Measurements from ENCODE around the gene GALK1. TPM values are rescaled to one million over a fixed set of nuclear protein-coding genes. Genes with fewer than 3 reads are reported as not detected.

The GALK1 gene
- total RNA-seq, 2 experiments from 2014 or later: 50.4 to 53.0 TPM

DNA sequence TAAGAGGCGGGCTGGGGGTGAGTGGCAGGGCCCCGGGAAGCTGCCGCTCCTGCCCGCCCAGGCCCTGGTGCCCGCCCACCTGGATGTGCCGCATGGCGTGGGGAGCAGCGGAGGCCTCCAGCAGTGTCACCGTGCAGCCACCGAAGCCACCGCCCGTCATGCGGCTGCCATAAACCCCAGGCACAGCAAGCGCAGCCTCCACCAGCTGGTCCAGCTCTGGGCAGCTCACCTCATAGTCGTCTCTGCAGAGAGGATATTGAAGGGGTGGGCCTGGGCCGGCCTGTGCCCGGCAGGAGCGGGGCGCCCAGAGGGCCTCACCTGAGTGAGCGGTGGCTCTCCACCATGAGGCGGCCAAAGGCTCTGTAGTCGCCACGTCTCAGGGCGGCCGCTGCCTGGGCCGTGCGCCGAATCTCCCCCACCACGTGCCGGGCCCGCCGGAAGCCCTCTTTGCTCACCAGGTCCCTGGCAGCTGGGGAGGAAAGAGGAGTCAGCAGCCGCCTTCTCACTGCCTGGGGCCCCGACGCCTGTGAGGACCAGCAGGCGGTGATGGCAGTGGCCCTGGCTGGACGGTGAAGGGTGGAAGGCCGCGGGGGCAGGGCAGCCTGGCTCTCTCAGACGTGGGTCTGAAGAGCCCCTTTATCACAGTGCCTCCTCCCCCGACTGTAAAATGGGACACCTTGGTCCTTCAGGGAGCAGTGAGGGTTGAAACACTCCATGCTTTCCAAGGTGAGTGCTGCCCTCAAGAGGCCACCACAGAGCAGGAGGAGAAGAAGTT is 6.7 kb downstream of the GALK1 start:
- DNase-seq (no peak), ATAC-seq (ENCODE audit: low read depth) (no peak)
- H3K4me3 Mint-ChIP-seq: no peak overlapping the region
- H3K27me3 Mint-ChIP-seq: no peaks in the 10 kb centered on the region
- POLR2A ChIA-PET: no interaction called here
- H3K4me1 Mint-ChIP-seq: peaks cover 7% of the 10 kb centered on the region
- H3K27ac Mint-ChIP-seq: no peak overlapping the region
- H3K9me3 Mint-ChIP-seq: no peaks in the 10 kb centered on the region
- H3K36me3 Mint-ChIP-seq: peaks cover 4% of the 10 kb centered on the region

DNA sequence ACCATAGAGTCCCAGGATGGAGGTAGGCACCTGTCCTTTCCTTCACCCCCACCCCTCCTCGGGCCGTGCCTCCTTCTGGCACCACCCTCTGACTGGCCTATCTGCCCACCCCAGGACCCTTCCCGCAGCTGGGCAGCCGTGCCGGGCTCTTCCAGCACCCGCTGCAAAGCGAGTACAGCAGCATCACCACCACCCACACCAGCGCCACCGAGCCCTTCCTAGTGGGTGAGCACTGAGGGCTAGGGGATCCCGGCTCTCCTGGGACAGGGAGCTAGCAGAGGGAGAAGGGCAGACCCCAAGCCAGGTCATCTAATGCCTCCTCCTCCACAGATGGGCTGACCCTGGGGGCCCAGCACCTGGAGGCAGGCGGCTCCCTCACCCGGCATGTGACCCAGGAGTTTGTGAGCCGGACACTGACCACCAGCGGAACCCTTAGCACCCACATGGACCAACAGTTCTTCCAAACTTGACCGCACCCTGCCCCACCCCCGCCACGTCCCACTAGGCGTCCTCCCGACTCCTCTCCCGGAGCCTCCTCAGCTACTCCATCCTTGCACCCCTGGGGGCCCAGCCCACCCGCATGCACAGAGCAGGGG is 7.8 kb downstream of the GALK1 start:
- H3K9me3 Mint-ChIP-seq: no peaks in the 10 kb centered on the region
- no peak overlapping the region for H3K4me3 Mint-ChIP-seq
- H3K27me3 Mint-ChIP-seq: no peaks in the 10 kb centered on the region
- peaks cover 5% of the 10 kb centered on the region for H3K4me1 Mint-ChIP-seq
- DNase-seq (no peak), ATAC-seq (ENCODE audit: low read depth) (no peak)
- POLR2A ChIA-PET: interaction anchor here (0.7 to 2.1 kb wide), 2 partner anchors 19 to 23 kb away, joined by 3 to 5 read pairs; no protein-coding TSS in a partner anchor
- no peak overlapping the region for H3K27ac Mint-ChIP-seq
- H3K36me3 Mint-ChIP-seq: peaks cover 2% of the 10 kb centered on the region

DNA sequence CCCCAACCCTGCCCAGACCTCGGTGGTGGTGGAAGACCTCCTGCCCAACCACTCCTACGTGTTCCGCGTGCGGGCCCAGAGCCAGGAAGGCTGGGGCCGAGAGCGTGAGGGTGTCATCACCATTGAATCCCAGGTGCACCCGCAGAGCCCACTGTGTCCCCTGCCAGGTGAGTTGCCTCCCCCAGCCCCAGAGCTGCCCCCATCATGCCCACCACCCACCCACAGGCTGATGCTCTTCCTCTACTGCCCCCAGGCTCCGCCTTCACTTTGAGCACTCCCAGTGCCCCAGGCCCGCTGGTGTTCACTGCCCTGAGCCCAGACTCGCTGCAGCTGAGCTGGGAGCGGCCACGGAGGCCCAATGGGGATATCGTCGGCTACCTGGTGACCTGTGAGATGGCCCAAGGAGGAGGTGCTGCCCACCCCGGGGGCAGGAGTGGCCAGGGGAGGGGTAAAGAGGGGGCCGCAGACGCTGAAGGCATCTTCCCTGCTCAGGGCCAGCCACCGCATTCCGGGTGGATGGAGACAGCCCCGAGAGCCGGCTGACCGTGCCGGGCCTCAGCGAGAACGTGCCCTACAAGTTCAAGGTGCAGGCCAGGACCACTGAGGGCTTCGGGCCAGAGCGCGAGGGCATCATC is 8.4 kb downstream of the GALK1 start:
- H3K9me3 Mint-ChIP-seq: no peaks in the 10 kb centered on the region
- H3K27ac Mint-ChIP-seq: no peak overlapping the region
- H3K4me3 Mint-ChIP-seq: no peak overlapping the region
- DNase-seq: no peak
- POLR2A ChIA-PET: interaction anchor here (2.1 kb wide), 1 partner anchor 23 kb away, joined by 5 read pairs; no protein-coding TSS in a partner anchor
- peaks cover 5% of the 10 kb centered on the region for H3K4me1 Mint-ChIP-seq
- H3K27me3 Mint-ChIP-seq: no peaks in the 10 kb centered on the region
- peaks cover 2% of the 10 kb centered on the region for H3K36me3 Mint-ChIP-seq
- ATAC-seq (ENCODE audit: low read depth): no peak

DNA sequence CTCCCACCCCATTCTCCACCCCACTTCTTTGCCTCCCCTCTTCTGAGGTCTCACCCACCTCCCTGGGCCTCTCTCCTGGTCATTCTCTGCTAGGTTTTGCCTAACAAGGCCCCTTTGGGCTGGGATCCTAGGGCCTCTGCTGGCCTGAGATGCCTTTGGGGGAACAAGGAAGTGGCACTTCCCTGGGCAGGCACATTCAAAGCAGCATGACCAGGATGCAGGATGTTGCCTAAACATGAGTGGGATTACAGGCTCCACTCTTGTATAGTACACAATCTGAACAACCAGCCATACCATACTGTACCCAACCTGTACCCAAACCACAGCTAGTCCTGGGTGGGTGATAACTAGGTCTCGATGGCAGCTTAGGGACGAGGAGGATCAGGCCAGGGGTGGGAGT is 9.0 kb downstream of the GALK1 start:
- H3K9me3 Mint-ChIP-seq: no peaks in the 10 kb centered on the region
- peak overlapping the region; percentile 51 for H3K27ac Mint-ChIP-seq
- H3K4me1 Mint-ChIP-seq: peaks cover 5% of the 10 kb centered on the region
- no peak overlapping the region for H3K4me3 Mint-ChIP-seq
- ATAC-seq (ENCODE audit: low read depth): no peak
- POLR2A ChIA-PET: interaction anchor here (2.1 kb wide), 1 partner anchor 24 kb away, joined by 5 read pairs; no protein-coding TSS in a partner anchor
- H3K36me3 Mint-ChIP-seq: peaks cover 2% of the 10 kb centered on the region
- DNase-seq: no peak
- no peaks in the 10 kb centered on the region for H3K27me3 Mint-ChIP-seq

DNA sequence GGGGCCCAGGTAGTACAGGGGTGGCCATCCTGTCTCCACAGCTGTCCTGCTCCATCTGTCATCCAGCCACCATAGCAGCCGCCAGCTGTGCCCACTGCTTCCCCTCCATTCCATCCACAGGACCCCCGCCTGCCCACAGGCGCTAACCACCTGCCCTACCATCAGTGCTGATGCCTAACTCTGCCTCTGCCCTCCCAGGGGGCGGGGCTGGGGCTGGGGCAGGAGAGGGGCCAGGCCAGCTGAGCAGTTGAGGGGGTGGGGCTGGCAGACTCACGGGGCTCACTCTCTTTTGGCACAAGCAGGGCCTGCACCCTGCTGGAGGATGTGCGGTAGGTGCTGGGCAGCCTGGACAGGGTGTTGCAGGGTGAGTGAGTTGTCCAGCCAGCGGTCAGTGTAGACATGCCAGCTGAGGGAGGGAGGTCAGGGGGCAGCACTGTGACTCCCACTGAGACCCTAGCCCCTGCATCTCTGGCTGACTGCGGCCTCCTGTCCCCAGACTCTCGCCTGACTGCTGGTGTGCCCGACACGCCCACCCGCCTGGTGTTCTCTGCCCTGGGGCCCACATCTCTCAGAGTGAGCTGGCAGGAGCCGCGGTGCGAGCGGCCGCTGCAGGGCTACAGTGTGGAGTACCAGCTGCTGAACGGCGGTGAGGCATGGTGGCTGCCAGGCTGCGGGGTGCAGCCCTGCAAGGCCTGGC is 9.6 kb downstream of the GALK1 start:
- Mint-ChIP-seq H3K4me1 (peaks cover 5% of the 10 kb centered on the region), H3K27me3 (no peaks in the 10 kb centered on the region), H3K27ac (peak overlapping the region; percentile 68), H3K9me3 (no peaks in the 10 kb centered on the region), H3K36me3 (peaks cover 2% of the 10 kb centered on the region), H3K4me3 (peak overlapping the region; percentile 64)
- no peak for ATAC-seq (ENCODE audit: low read depth)
- POLR2A ChIA-PET: interaction anchor here (0.6 to 2.4 kb wide), 4 partner anchors 25 to 172 kb away, joined by 4 to 6 read pairs (median 4); no protein-coding TSS in a partner anchor
- DNase-seq: peak; percentile 36

DNA sequence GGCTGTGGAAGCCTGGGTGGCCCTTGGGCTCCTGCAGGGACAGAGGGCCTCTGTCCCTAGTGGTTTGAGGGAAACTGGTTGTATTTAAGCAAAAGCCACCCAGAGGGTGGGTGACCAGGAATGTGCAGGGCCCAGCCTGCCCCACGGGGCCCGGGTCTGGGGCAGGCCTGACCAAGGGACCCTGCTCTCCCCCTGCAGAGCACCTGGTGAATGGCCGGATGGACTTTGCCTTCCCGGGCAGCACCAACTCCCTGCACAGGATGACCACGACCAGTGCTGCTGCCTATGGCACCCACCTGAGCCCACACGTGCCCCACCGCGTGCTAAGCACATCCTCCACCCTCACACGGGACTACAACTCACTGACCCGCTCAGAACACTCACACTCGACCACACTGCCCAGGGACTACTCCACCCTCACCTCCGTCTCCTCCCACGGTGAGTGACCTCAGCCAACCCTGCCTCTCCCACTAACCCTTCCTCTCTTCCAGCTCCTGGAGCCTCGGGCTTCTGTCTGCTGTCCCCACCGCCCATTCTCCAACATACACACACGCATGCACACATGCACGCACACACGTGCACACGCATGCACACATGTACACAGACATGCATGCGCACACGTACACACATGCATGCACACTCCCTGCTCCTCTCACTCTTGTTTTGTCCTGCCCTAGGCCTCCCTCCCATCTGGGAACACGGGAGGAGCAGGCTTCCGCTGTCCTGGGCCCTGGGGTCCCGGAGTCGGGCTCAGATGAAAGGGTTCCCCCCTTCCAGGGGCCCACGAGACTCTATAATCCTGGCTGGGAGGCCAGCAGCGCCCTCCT is 10.4 kb downstream of the GALK1 start:
- peaks cover 2% of the 10 kb centered on the region for H3K36me3 Mint-ChIP-seq
- peak overlapping the region; percentile 68 for H3K27ac Mint-ChIP-seq
- no peaks in the 10 kb centered on the region for H3K9me3 Mint-ChIP-seq
- peak overlapping the region; percentile 64 for H3K4me3 Mint-ChIP-seq
- DNase-seq (no peak), ATAC-seq (ENCODE audit: low read depth) (no peak)
- POLR2A ChIA-PET: interaction anchor here (0.6 to 2.4 kb wide), 12 partner anchors 10 to 171 kb away, joined by 4 to 32 read pairs (median 6); partner anchors contain the start of genes GALK1 and UNC13D
- H3K27me3 Mint-ChIP-seq: no peaks in the 10 kb centered on the region
- peaks cover 7% of the 10 kb centered on the region for H3K4me1 Mint-ChIP-seq

DNA sequence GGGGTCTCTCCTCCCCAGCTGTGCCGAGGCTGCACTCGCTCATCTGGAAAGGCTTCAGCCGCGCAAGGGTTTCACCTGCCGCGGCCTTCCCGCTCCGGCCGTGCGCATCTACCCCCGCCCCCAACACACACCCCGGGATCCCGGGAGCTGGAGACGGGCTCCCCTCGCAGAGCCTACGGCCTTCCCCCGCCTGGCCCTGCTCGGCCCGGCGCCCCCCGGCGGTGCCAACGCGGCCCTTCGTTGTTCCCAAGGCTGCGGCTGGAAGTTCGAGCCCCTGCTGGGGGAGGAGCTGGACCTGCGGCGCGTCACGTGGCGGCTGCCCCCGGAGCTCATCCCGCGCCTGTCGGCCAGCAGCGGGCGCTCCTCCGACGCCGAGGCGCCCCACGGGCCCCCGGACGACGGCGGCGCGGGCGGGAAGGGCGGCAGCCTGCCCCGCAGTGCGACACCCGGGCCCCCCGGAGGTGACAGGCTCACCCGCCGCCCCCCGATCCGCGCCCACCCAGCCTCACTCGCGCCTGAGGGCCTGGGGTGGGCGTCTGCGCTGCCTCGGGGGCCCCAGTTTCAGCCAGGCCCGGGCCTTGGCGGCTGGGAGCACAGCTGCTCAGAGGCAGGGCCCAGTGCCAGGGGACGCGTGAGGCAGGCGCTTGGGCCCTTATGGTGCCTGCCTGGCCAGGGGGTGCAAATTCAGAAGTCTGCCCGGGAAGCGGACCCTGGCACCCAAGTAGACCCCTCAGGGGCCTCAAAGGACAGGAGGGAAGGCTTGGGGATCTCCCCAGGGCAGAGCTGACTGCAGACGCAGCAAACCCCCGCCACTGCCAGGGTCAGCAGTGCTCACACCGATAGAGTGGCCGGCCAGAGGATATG is 11.2 kb downstream of the GALK1 start:
- ATAC-seq (ENCODE audit: low read depth) (peak; percentile 81), DNase-seq (peak; percentile 89)
- Mint-ChIP-seq H3K9me3 (no peaks in the 10 kb centered on the region), H3K27ac (no peak overlapping the region), H3K4me3 (peak overlapping the region; percentile 54), H3K36me3 (no peaks in the 10 kb centered on the region), H3K27me3 (no peaks in the 10 kb centered on the region), H3K4me1 (peaks cover 8% of the 10 kb centered on the region)
- POLR2A ChIA-PET: interaction anchor here (0.7 to 2.4 kb wide), 33 partner anchors 8 to 492 kb away, joined by 3 to 32 read pairs (median 5); partner anchors contain the start of genes GALK1, GGA3, MRPS7 and RECQL5

DNA sequence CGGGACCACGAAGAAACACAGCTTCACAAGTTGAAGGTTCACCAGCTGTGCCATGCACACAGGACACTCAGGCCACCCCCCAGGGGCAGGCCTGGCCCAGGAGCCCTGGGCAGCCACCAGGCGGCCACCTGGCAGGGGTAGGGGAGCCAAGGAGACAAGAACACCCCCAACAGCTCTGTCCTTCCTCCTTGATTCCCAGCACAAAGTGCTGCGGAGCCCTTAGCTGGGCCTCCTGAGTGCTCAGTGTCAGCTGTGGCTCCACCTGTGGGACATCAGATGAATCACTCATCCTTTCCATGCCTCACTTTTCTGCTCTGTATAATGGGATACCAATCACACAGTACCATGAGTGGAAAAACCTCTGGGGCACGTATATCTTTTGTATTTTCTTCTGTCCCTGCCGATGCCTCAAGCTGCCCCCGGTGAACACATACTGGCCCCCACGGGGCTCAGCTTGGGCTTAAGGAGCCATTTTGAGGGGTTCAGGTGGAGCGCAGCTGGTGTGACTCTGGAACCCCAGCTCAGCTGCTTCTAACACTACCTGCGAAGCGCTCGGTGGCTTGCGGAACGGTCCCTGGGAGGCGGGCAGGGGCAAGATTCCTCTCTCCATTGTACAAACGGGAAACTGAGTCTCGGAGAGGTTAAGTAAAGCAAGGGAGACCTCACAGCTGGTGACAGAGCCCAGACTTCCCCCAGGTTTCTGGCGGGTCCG is 12.0 kb downstream of the GALK1 start:
- Mint-ChIP-seq H3K4me3 (peak overlapping the region; percentile 54), H3K27ac (no peak overlapping the region), H3K27me3 (no peaks in the 10 kb centered on the region), H3K9me3 (no peaks in the 10 kb centered on the region), H3K4me1 (peaks cover 8% of the 10 kb centered on the region), H3K36me3 (no peaks in the 10 kb centered on the region)
- DNase-seq: peak; percentile 41
- POLR2A ChIA-PET: interaction anchor here (0.7 to 2.4 kb wide), 31 partner anchors 9 to 492 kb away, joined by 3 to 32 read pairs (median 5); partner anchors contain the start of genes GALK1, GGA3, MRPS7 and RECQL5
- ATAC-seq (ENCODE audit: low read depth): no peak

DNA sequence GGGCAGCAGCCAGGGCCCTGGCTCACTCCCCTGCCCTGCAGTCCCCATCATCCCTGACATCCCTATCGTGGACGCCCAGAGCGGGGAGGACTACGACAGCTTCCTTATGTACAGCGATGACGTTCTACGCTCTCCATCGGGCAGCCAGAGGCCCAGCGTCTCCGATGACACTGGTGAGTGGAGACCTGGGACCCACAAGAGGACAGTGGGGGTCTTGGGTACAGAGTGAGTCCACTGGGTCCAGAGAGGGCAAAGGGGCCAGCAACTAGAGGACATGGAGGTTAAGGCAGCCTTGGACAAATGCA is 12.6 kb downstream of the GALK1 start:
- DNase-seq: no peak
- Mint-ChIP-seq H3K9me3 (no peaks in the 10 kb centered on the region), H3K4me1 (peaks cover 9% of the 10 kb centered on the region), H3K27me3 (peaks cover 4% of the 10 kb centered on the region), H3K4me3 (no peak overlapping the region), H3K27ac (no peak overlapping the region), H3K36me3 (no peaks in the 10 kb centered on the region)
- no peak for ATAC-seq (ENCODE audit: low read depth)
- POLR2A ChIA-PET: interaction anchor here (1.3 to 1.8 kb wide), 4 partner anchors 80 to 128 kb away, joined by 4 to 11 read pairs (median 8); partner anchors contain the start of genes SMIM5 and WBP2

DNA sequence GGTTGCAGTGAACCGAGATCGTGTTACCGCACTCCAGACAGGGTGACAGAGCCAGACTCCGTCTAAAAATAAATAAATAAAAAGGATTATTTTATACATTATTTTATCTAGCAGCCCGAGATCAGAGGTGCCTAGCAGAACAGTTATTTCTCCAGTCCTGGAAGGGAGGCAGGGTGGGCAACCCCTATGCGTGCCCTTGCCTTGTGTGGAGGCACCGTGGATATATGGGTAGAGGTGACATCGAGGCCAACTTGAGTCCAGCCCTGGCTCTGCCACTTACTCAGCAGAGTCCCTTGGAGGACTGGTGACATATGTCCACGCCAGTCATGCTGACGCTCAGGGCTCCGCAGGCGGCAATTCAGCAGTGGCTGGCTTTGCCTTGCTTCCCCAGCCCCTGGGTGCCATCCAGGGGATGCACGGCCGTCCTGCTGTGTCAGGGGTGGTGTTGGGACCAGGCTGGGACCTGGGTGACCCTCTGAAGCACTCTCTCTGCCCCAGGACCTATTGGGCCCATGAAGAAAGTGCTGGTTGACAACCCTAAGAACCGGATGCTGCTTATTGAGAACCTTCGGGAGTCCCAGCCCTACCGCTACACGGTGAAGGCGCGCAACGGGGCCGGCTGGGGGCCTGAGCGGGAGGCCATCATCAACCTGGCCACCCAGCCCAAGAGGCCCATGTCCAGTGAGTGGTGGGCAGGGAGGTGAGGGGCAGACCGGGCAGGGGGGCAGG is 13.2 kb downstream of the GALK1 start:
- DNase-seq (no peak), ATAC-seq (ENCODE audit: low read depth) (no peak)
- no peak overlapping the region for H3K4me3 Mint-ChIP-seq
- H3K4me1 Mint-ChIP-seq: peaks cover 9% of the 10 kb centered on the region
- H3K9me3 Mint-ChIP-seq: no peaks in the 10 kb centered on the region
- H3K27ac Mint-ChIP-seq: no peak overlapping the region
- peaks cover 4% of the 10 kb centered on the region for H3K27me3 Mint-ChIP-seq
- POLR2A ChIA-PET: no interaction called here
- H3K36me3 Mint-ChIP-seq: no peaks in the 10 kb centered on the region

Data from activated naive CD8-positive, alpha-beta T cell treated with anti-CD3 and anti-CD28 coated beads, Interleukin-2, amount 10 ng/mL, durations not matched to agents 7 days and 5 days (primary cell).